Esophagus muscularis mucosa (tissue), 4 donors: ENCODE measurements around the gene CEP97.

ENCODE experiments used
- CTCF ChIP-seq, 3 experiments: fragments of 200-600 bp in 2 of 3; fragments of 450-650 bp in 1 of 3; sonication (generic) in 2 of 3; IDR thresholded peaks; one replicate each; pipeline ENCODE4 v1.5.1; 2017 to 2019; ENCODE audit warnings: antibody characterized with exemption in 3 of 3, mild to moderate bottlenecking in 2 of 3, moderate library complexity in 1 of 3
- EP300 ChIP-seq: sonication (generic); formaldehyde crosslinking; IDR thresholded peaks from one replicate; pipeline ENCODE4 v1.6.1; 2017; ENCODE audit warnings: antibody characterized with exemption
- POLR2A ChIP-seq: fragments of 450-650 bp; IDR thresholded peaks from one replicate; pipeline ENCODE4 v1.6.1; 2017; ENCODE audit warnings: antibody characterized with exemption, moderate library complexity, mild to moderate bottlenecking, low read depth
- POLR2AphosphoS5 ChIP-seq, 2 donors: sonication (generic); formaldehyde crosslinking; IDR thresholded peaks; one replicate each; pipeline ENCODE4 v1.6.1; 2017; ENCODE audit warnings: antibody characterized with exemption in 2 of 2

- TF ChIP-seq POLR2A (no peak), CTCF (IDR thresholded peaks at IDR 0.05) (no peak), POLR2AphosphoS5 (IDR thresholded peaks at IDR 0.05) (no peak), EP300 (no peak)
These were observed 71.8 kb downstream of the CEP97 start for GRCh38 chr3:101796077-101796680.
